Mesothelial cell of epicardium (in vitro differentiated cells): ENCODE measurements around the gene ARHGAP23. TPM values are rescaled to one million over a fixed set of nuclear protein-coding genes. Genes with fewer than 3 reads are reported as not detected.
A peak's percentile ranks its signal among the peaks of the same experiment; 100 is the strongest.

Experiments
- DNase-seq, 2 experiments: peaks; one replicate each; pipeline ENCODE4 v3.0.0; 2021; ENCODE audit warnings: low spot score in 2 of 2; ENCODE audit not compliant: unreplicated experiment in 2 of 2
- H3K27ac Mint-ChIP-seq: 2 replicates; pipeline ENCODE4 v1.8.0; 2021; ENCODE audit warnings: mixed read lengths
- H3K27me3 Mint-ChIP-seq: 2 replicates; pipeline ENCODE4 v1.8.0; 2021; ENCODE audit warnings: low read depth, mixed read lengths
- H3K36me3 Mint-ChIP-seq: 2 replicates; pipeline ENCODE4 v1.8.0; 2021; ENCODE audit warnings: mixed read lengths
- H3K4me1 Mint-ChIP-seq: 2 replicates; pipeline ENCODE4 v1.8.0; 2021; ENCODE audit warnings: mixed read lengths
- H3K4me3 Mint-ChIP-seq: 2 replicates; pipeline ENCODE4 v1.8.0; 2021; ENCODE audit warnings: mild to moderate bottlenecking, moderate library complexity, mixed read lengths
- H3K9me3 Mint-ChIP-seq: 2 replicates; pipeline ENCODE4 v1.8.0; 2021; ENCODE audit warnings: mixed read lengths
- CTCF ChIP-seq: fragments of 200-600 bp; sonication (generic); IDR thresholded peaks from one replicate; pipeline ENCODE4 v1.5.0; 2021; ENCODE audit warnings: antibody characterized with exemption; ENCODE audit not compliant: unreplicated experiment
- total RNA-seq: library from RNA; stranded (reverse); gene quantifications from 3 replicates; pipeline ENCODE4 v1.2.1, GENCODE V29; 2021

Gene ARHGAP23
- total RNA-seq, 1 donor from 2014 or later = 89.1 TPM

- Mint-ChIP-seq H3K36me3 (no peaks in the 10 kb centered on the region), H3K4me3 (peak overlapping the region; percentile 20), H3K9me3 (no peaks in the 10 kb centered on the region), H3K4me1 (peaks cover 24% of the 10 kb centered on the region), H3K27me3 (peaks cover 35% of the 10 kb centered on the region), H3K27ac (no peak overlapping the region)
- no peak for DNase-seq
- no peak for TF ChIP-seq CTCF
Measured at GRCh38 chr17:38557396-38557795, 129.1 kb downstream of the ARHGAP23 start.

- Mint-ChIP-seq H3K4me1 (peaks cover 24% of the 10 kb centered on the region), H3K36me3 (no peaks in the 10 kb centered on the region), H3K4me3 (peak overlapping the region; percentile 75), H3K9me3 (no peaks in the 10 kb centered on the region), H3K27ac (no peak overlapping the region), H3K27me3 (peaks cover 42% of the 10 kb centered on the region)
- TF ChIP-seq CTCF = peak; percentile 79
- DNase-seq = peak; percentile 84 to 94
Measured at GRCh38 chr17:38557836-38558727, 129.8 kb downstream of the ARHGAP23 start.

GRCh38 chr17:38558728-38559050 lies 130.4 kb downstream of the ARHGAP23 start:
- Mint-ChIP-seq H3K36me3 (no peaks in the 10 kb centered on the region), H3K4me1 (peaks cover 25% of the 10 kb centered on the region), H3K9me3 (no peaks in the 10 kb centered on the region), H3K27ac (no peak overlapping the region), H3K4me3 (peak overlapping the region; percentile 75), H3K27me3 (peaks cover 48% of the 10 kb centered on the region)
- no peak for TF ChIP-seq CTCF
- DNase-seq = no peak

GRCh38 chr17:38559051-38559879 lies 131.0 kb downstream of the ARHGAP23 start:
- Mint-ChIP-seq H3K36me3 (no peaks in the 10 kb centered on the region), H3K9me3 (no peaks in the 10 kb centered on the region), H3K27ac (peak overlapping the region; percentile 87), H3K4me1 (peaks cover 30% of the 10 kb centered on the region), H3K4me3 (peak overlapping the region; percentile 75), H3K27me3 (peaks cover 54% of the 10 kb centered on the region)
- no peak for TF ChIP-seq CTCF
- peak; percentile 82 to 92 for DNase-seq

- H3K27ac Mint-ChIP-seq = no peak overlapping the region
Measured at GRCh38 chr17:38559880-38560230, 131.6 kb downstream of the ARHGAP23 start.

More at GRCh38 chr17:38559880-38560230, 131.6 kb downstream of the ARHGAP23 start:
- H3K27me3 Mint-ChIP-seq = peaks cover 60% of the 10 kb centered on the region
- H3K36me3 Mint-ChIP-seq = no peaks in the 10 kb centered on the region
- peaks cover 32% of the 10 kb centered on the region for H3K4me1 Mint-ChIP-seq
- no peak for TF ChIP-seq CTCF
- H3K4me3 Mint-ChIP-seq = no peak overlapping the region
- H3K9me3 Mint-ChIP-seq = no peaks in the 10 kb centered on the region
- no peak for DNase-seq
